Measurements from ENCODE around the gene TXNDC11. TPM values are rescaled to one million over a fixed set of nuclear protein-coding genes. Genes with fewer than 3 reads are reported as not detected.

TXNDC11 gene
- total RNA-seq, 2 donors from 2014 or later = 75.0 to 96.9 TPM

- TF ChIP-seq POLR2A (IDR thresholded peaks at IDR 0.05) (no peak), POLR2AphosphoS5 (IDR thresholded peaks at IDR 0.05) (peak; percentile 71), CTCF (IDR thresholded peaks at IDR 0.05) (no peak)
- peak; percentile 49 for DNase-seq (ENCODE audit: low spot score)
- Histone ChIP-seq H3K4me1 (replicated peaks) (peaks cover 10% of the 10 kb centered on the region), H3K27ac (peak overlapping the region; percentile 30 to 41), H3K27me3 (replicated peaks; ENCODE audit: insufficient read depth) (no peaks in the 10 kb centered on the region), H3K9me3 (no peaks in the 10 kb centered on the region), H3K36me3 (no peaks in the 10 kb centered on the region), H3K4me3 (no peak overlapping the region)
- intact Hi-C loops (cut with DNase I) = no loop called here
- 30% methylated on average over 10 of the region's 10 CpGs for WGBS
Measured at GRCh38 chr16:11757671-11758545, 15.3 kb upstream of the TXNDC11 start.

DNA sequence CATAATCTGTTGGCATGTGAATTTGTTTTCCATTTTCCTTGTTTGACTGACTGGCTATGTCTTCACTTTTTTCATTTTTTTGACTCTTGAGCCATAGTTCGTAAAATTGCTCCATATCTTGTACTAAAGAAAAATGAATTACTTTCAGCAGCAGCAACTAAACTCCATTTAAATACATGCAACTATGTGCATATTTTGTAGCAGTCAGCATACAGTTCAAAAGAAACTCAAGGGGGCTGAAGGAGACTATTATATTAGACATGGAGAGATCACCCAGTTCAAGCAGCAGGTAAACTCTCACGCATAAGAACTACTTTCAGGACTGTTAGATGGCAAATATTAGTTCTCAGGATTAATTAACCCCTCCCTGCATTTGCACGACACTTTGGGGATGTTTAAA is 13.6 kb upstream of the TXNDC11 start:
- no peaks in the 10 kb centered on the region for H3K36me3 ChIP-seq
- DNase-seq (ENCODE audit: low spot score) = no peak
- no peaks in the 10 kb centered on the region for H3K9me3 ChIP-seq
- intact Hi-C loops (cut with DNase I) = no loop called here
- H3K27me3 ChIP-seq (replicated peaks; ENCODE audit: insufficient read depth) = no peaks in the 10 kb centered on the region
- TF ChIP-seq POLR2A (IDR thresholded peaks at IDR 0.05) = no peak
- TF ChIP-seq POLR2AphosphoS5 (IDR thresholded peaks at IDR 0.05) = no peak
- no peak for TF ChIP-seq CTCF (IDR thresholded peaks at IDR 0.05)
- H3K27ac ChIP-seq = no peak overlapping the region
- H3K4me1 ChIP-seq (replicated peaks) = peaks cover 10% of the 10 kb centered on the region
- no peak overlapping the region for H3K4me3 ChIP-seq
- 88% methylated on average over 3 of the region's 3 CpGs for whole genome bisulfite sequencing

GRCh38 chr16:11755022-11755760 is 12.5 kb upstream of the TXNDC11 start:
- H3K36me3 ChIP-seq = no peaks in the 10 kb centered on the region
- intact Hi-C loops (cut with DNase I) = no loop called here
- DNase-seq (ENCODE audit: low spot score) = no peak
- H3K4me3 ChIP-seq = no peak overlapping the region
- H3K27me3 ChIP-seq (replicated peaks; ENCODE audit: insufficient read depth) = no peaks in the 10 kb centered on the region
- TF ChIP-seq POLR2AphosphoS5 (IDR thresholded peaks at IDR 0.05) (no peak), POLR2A (IDR thresholded peaks at IDR 0.05) (no peak), CTCF (IDR thresholded peaks at IDR 0.05) (no peak)
- WGBS = 86% methylated on average over 13 of the region's 13 CpGs
- H3K4me1 ChIP-seq (replicated peaks) = peaks cover 10% of the 10 kb centered on the region
- H3K9me3 ChIP-seq = no peaks in the 10 kb centered on the region
- H3K27ac ChIP-seq = no peak overlapping the region

DNA sequence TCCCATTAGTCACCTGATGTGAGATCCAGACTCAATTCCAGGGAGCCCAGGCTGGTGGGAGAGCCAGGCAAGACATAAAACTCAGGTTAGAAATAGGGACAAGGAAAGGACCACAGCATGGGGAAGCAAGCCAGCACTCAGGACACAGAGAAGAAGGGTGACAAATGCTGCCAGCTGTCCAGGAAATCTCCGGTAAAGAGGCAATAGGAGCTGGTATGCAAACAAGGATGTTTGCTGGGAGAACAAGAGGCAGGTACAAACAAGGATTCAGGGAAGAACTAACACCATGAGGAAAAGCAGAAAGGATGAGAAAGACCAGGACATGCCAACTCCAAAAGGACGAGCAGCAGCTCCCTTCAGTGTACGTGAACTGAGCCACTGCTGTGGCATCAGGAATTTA is 10.2 kb upstream of the TXNDC11 start:
- no peaks in the 10 kb centered on the region for H3K27me3 ChIP-seq (replicated peaks; ENCODE audit: insufficient read depth)
- peak; percentile 37 for DNase-seq (ENCODE audit: low spot score)
- no peak overlapping the region for H3K4me3 ChIP-seq
- intact Hi-C loops (cut with DNase I) = no loop called here
- H3K4me1 ChIP-seq (replicated peaks) = peaks cover 1% of the 10 kb centered on the region
- WGBS = 75% methylated on average over 3 of the region's 3 CpGs
- TF ChIP-seq POLR2AphosphoS5 (IDR thresholded peaks at IDR 0.05) (peak; percentile 68), CTCF (IDR thresholded peaks at IDR 0.05) (no peak), POLR2A (IDR thresholded peaks at IDR 0.05) (no peak)
- no peaks in the 10 kb centered on the region for H3K36me3 ChIP-seq
- H3K27ac ChIP-seq = peak overlapping the region; percentile 46 to 57
- H3K9me3 ChIP-seq = no peaks in the 10 kb centered on the region

Data from prostate gland (tissue), 2 donors.